GM12865 (cell line): Measurements from ENCODE around the gene TBC1D21.

Source experiments
- DNase-seq: peaks from one replicate; pipeline ENCODE4 v3.0.0; 2010; ENCODE audit warnings: low read depth
- H3K4me3 ChIP-seq: 2 replicates; pipeline ENCODE4 v1.5.1; 2011; ENCODE audit warnings: mild to moderate bottlenecking, low read depth, low read length, control low read depth
- TF ChIP-seq, protein P1 (sequence below): IDR thresholded peaks from 2 replicates; pipeline ENCODE4 v1.5.1; 2011; ENCODE audit warnings: low read length, control low read depth, low read depth, inconsistent platforms; ENCODE audit not compliant: insufficient read depth; ENCODE audit errors: missing control alignments

Gene TBC1D21

DNA sequence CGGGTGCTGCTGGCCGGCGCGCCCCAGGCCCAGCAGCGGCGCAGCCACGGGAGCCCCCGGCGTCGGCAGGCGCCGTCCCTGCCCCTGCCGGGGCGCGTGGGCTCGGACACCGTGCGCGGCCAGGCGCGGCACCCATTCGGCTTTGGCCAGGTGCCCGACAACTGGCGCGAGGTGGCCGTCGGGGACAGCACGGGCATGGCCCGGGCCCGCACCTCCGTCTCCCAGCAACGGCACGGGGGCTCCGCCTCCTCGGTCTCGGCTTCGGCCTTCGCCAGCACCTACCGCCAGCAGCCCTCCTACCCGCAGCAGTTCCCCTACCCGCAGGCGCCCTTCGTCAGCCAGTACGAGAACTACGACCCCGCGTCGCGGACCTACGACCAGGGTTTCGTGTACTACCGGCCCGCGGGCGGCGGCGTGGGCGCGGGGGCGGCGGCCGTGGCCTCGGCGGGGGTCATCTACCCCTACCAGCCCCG lies 53.7 kb downstream of the TBC1D21 start:
- no peak for DNase-seq
- TF ChIP-seq, protein P1, sequence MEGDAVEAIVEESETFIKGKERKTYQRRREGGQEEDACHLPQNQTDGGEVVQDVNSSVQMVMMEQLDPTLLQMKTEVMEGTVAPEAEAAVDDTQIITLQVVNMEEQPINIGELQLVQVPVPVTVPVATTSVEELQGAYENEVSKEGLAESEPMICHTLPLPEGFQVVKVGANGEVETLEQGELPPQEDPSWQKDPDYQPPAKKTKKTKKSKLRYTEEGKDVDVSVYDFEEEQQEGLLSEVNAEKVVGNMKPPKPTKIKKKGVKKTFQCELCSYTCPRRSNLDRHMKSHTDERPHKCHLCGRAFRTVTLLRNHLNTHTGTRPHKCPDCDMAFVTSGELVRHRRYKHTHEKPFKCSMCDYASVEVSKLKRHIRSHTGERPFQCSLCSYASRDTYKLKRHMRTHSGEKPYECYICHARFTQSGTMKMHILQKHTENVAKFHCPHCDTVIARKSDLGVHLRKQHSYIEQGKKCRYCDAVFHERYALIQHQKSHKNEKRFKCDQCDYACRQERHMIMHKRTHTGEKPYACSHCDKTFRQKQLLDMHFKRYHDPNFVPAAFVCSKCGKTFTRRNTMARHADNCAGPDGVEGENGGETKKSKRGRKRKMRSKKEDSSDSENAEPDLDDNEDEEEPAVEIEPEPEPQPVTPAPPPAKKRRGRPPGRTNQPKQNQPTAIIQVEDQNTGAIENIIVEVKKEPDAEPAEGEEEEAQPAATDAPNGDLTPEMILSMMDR = no peak
- no peak overlapping the region for H3K4me3 ChIP-seq

DNA sequence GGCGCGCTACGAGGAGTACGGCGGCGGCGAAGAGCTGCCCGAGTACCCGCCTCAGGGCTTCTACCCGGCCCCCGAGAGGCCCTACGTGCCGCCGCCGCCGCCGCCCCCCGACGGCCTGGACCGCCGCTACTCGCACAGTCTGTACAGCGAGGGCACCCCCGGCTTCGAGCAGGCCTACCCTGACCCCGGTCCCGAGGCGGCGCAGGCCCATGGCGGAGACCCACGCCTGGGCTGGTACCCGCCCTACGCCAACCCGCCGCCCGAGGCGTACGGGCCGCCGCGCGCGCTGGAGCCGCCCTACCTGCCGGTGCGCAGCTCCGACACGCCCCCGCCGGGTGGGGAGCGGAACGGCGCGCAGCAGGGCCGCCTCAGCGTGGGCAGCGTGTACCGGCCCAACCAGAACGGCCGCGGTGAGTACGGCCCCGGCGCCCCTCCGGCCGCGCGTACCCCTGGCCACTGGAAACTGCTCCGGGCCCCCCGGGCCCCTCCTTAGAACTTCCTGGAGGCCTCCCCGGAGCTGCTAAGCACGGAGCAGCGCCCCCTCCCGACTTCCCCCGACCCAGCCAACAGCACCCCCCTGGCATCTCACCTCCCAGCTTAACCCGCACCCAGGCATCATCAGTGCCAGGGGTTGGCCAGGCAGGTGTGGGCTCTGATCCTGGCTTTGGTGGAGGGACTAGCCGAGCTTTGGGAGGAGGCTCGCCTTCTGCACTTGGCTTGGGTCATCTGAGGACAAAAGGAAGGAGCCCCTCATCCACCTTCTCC lies 54.3 kb downstream of the TBC1D21 start:
- DNase-seq = peak; percentile 19
- TF ChIP-seq, protein P1 = peak; percentile 18
- no peak overlapping the region for H3K4me3 ChIP-seq

DNA sequence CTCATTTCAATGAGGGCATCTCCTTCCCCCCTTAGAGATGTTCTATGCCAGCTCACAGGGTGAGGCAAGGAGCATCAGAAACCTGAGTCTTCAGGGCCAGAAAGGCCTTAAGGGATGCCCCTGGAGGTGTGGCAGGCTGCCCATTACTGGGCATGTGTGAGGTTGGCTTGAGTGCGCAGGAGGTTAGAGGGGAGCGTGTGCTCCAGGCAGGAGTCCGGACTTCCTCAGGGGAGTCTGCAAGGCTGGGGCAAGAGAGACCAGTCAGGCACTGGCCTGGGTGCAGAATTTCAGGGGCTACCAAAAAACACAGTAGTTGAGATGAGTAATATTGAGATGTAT lies 54.8 kb downstream of the TBC1D21 start:
- no peak for DNase-seq
- no peak overlapping the region for H3K4me3 ChIP-seq
- TF ChIP-seq, protein P1 = no peak

DNA sequence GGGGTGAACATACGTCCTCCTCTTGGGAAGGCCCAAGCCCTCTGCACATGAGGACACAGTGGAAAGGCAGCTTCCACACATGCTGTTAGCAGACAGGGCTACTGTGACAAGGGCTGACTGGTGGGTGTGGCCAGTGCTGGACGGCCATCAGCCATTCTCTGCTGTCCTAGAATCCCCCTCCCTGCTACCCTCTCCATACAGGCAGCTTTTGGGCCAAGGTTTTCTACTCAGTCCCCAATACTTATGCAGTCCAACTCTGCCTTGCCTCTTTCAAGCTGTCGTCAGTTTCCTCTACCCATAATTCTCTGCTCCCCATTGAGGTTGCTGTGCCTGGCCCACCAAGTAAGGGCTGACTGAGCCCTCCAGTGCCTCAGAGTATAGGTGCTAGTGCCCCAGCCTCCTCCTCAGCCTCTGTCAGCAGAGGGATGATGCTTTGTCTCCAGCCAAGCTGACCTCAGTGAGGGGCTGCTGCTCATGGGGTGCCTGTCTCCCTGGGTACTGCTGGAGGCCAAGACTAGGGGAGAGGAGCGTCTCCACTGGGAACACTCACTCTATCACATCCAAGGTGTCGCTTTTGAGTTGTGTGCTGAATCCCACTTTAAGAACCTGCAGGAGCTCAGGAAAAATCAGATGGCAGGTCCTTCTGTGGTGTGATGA lies 55.7 kb downstream of the TBC1D21 start:
- H3K4me3 ChIP-seq = no peak overlapping the region

DNA sequence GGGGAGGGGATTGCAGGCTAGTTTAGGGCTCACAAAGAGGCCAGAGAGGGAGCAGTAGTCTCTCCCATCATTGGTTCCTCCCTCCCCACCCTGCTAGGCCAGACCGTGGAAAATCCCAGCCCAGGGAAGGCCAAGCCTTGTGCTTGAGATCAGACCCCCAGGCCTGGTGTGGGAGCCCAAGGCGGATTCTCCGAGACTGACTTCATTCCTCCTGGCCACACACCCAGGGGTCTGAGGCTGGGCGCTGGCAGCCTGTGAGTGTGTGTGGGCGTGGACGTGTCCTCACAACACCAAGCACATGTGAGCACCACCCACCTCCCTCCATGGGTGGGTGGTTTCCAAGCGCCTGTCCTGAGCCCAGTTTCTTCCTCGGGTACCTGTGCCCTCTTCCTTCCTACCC lies 57.0 kb downstream of the TBC1D21 start:
- no peak for DNase-seq
- TF ChIP-seq, protein P1 = no peak
- H3K4me3 ChIP-seq = no peak overlapping the region

More for the DNA sequence above, 55.7 kb downstream of the TBC1D21 start:
- TF ChIP-seq, protein P1 = no peak
- DNase-seq = no peak

DNA sequence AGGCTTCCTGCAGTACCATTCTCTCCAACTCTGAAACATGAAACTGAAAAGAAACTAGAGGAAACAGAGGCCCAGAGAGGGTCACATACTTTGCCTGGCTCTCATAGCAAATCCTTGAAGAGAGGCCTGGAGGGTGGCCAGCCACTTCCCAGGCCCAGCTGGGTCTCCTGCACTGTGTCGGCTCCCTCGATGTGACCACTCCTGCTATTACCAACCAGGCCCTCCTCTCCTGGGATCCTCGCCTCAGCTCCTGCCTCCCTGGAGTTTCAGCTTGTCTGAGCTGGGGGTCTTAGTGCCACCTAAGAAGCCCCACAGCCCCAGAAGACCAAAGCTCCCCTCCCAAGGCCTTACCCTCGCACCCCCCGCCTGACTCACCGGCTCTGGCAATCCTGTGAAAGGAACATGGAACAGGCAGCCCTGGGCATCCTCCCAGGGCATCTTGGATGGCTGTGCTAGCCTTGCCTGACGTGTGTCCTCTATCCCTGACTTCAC lies 57.5 kb downstream of the TBC1D21 start:
- no peak for DNase-seq
- H3K4me3 ChIP-seq = no peak overlapping the region
- TF ChIP-seq, protein P1 = no peak
